HL-60 (cell line): Measurements from ENCODE around the gene DCN.

ENCODE experiments used
- DNase-seq, 2 experiments: peaks; one replicate each; pipeline ENCODE4 v3.0.0-alpha.2; 2010 to 2020; ENCODE audit warnings: low read depth in 1 of 2, low spot score in 1 of 2
- H3K27ac ChIP-seq: fragments of 250-450 bp; sonication (Bioruptor Pico); replicated peaks from 2 replicates; pipeline ENCODE4 v1.5.1; 2020; ENCODE audit warnings: mild to moderate bottlenecking, moderate library complexity
- H3K27me3 ChIP-seq: fragments of 250-450 bp; sonication (Bioruptor Pico); 2 replicates; pipeline ENCODE4 v1.5.1; 2021; ENCODE audit warnings: mild to moderate bottlenecking, moderate library complexity; ENCODE audit not compliant: insufficient read depth, poor library complexity, severe bottlenecking
- H3K4me3 ChIP-seq: replicated peaks from 2 replicates; pipeline ENCODE4 v1.5.1; 2011; ENCODE audit warnings: mild to moderate bottlenecking, control low read depth, low read length; ENCODE audit not compliant: insufficient read depth
- GABPA ChIP-seq: IDR thresholded peaks from 2 replicates; pipeline ENCODE4 v1.6.1; 2012; ENCODE audit warnings: low read depth
- POLR2AphosphoS5 ChIP-seq: IDR thresholded peaks from 2 replicates; pipeline ENCODE4 v1.6.1; 2012; ENCODE audit warnings: low read depth
- SPI1 ChIP-seq: IDR thresholded peaks from 2 replicates; pipeline ENCODE4 v1.6.1; 2012; ENCODE audit warnings: low read depth, mild to moderate bottlenecking, borderline replicate concordance
- TF ChIP-seq, protein P1 (sequence below): IDR thresholded peaks from 2 replicates; pipeline ENCODE4 v1.6.1; 2012; ENCODE audit warnings: low read depth; ENCODE audit not compliant: insufficient replicate concordance
- TF ChIP-seq, protein P2 (sequence below): IDR thresholded peaks from one replicate; pipeline ENCODE4 v1.5.1; 2011; ENCODE audit warnings: low read length, control low read depth, inconsistent platforms; ENCODE audit not compliant: insufficient read depth

The DCN gene

GRCh38 chr12:91123236-91123916, 59.2 kb downstream of the DCN start:
- Histone ChIP-seq H3K27me3 (peaks cover 2% of the 10 kb centered on the region), H3K27ac (no peak overlapping the region), H3K4me3 (no peak overlapping the region)
- no peak for DNase-seq
- TF ChIP-seq GABPA: no peak

DNA sequence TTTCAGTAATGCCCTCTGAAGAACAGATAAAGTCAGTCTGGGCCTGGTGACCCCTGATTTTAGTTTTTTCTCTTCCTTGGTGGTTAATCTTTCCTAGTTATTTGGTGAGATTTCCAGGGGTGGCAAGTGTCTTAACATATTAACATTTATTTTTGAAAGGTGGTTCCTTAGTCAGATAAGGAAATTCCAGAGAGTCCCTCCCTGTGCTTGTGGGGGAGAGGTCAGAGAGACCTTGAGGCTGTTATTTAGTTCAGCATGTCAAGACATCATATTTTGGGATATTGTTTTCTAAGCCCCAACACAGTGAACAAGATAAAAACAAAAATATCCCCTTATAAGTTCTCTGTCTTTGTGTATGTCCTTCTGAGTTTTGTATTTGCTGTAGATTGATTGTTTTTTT, 61.8 kb downstream of the DCN start:
- Histone ChIP-seq H3K27ac (no peak overlapping the region), H3K4me3 (no peak overlapping the region), H3K27me3 (no peaks in the 10 kb centered on the region)
- no peak for TF ChIP-seq GABPA
- TF ChIP-seq, protein P1, sequence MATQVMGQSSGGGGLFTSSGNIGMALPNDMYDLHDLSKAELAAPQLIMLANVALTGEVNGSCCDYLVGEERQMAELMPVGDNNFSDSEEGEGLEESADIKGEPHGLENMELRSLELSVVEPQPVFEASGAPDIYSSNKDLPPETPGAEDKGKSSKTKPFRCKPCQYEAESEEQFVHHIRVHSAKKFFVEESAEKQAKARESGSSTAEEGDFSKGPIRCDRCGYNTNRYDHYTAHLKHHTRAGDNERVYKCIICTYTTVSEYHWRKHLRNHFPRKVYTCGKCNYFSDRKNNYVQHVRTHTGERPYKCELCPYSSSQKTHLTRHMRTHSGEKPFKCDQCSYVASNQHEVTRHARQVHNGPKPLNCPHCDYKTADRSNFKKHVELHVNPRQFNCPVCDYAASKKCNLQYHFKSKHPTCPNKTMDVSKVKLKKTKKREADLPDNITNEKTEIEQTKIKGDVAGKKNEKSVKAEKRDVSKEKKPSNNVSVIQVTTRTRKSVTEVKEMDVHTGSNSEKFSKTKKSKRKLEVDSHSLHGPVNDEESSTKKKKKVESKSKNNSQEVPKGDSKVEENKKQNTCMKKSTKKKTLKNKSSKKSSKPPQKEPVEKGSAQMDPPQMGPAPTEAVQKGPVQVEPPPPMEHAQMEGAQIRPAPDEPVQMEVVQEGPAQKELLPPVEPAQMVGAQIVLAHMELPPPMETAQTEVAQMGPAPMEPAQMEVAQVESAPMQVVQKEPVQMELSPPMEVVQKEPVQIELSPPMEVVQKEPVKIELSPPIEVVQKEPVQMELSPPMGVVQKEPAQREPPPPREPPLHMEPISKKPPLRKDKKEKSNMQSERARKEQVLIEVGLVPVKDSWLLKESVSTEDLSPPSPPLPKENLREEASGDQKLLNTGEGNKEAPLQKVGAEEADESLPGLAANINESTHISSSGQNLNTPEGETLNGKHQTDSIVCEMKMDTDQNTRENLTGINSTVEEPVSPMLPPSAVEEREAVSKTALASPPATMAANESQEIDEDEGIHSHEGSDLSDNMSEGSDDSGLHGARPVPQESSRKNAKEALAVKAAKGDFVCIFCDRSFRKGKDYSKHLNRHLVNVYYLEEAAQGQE: no peak
- TF ChIP-seq SPI1: no peak
- TF ChIP-seq, protein P2, sequence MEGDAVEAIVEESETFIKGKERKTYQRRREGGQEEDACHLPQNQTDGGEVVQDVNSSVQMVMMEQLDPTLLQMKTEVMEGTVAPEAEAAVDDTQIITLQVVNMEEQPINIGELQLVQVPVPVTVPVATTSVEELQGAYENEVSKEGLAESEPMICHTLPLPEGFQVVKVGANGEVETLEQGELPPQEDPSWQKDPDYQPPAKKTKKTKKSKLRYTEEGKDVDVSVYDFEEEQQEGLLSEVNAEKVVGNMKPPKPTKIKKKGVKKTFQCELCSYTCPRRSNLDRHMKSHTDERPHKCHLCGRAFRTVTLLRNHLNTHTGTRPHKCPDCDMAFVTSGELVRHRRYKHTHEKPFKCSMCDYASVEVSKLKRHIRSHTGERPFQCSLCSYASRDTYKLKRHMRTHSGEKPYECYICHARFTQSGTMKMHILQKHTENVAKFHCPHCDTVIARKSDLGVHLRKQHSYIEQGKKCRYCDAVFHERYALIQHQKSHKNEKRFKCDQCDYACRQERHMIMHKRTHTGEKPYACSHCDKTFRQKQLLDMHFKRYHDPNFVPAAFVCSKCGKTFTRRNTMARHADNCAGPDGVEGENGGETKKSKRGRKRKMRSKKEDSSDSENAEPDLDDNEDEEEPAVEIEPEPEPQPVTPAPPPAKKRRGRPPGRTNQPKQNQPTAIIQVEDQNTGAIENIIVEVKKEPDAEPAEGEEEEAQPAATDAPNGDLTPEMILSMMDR: no peak
- TF ChIP-seq POLR2AphosphoS5: no peak
- DNase-seq: no peak

DNA sequence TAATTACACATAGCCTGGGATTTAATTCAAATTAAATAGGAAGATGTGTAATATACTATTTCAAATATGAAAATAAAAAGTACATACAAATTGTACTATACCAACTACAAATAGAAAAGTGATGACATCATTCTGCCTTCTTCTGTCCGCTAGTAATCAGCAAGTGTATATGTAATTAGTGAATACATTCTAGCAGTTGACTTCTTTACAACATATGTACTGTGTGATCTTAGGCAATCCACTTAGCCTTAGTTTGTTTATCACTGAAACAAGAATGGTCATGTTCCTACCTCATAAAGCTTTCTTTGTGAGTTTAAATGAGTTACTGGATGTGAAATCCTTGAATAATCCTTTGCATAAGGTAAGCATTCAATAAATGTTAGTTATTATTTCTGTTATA, 63.5 kb downstream of the DCN start:
- TF ChIP-seq GABPA (no peak), POLR2AphosphoS5 (no peak), SPI1 (no peak)
- TF ChIP-seq, protein P2: no peak
- TF ChIP-seq, protein P1: no peak
- H3K27ac ChIP-seq: no peak overlapping the region
- no peaks in the 10 kb centered on the region for H3K27me3 ChIP-seq
- no peak overlapping the region for H3K4me3 ChIP-seq
- no peak for DNase-seq

DNA sequence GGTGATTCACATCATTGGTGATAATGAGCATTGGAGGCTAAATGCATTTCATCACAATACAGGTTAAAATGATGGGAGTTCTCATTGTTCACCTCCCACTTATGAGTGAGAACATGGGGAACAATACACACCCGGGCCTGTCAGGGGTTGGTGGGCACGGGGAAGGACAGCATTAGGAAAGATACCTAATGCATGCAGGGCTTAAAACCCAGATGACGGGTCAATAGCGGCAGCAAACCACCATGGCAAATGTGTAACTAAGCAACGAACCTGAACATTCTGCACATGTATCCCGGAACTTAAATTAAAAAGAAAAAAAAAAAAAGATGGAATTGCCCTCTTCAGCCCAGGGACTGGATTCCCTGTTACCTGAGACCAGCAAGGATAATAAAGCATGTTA, 69.0 kb downstream of the DCN start:
- TF ChIP-seq, protein P1: no peak
- TF ChIP-seq GABPA (no peak), POLR2AphosphoS5 (no peak), SPI1 (no peak)
- TF ChIP-seq, protein P2: no peak
- no peak for DNase-seq

More for the DNA sequence above, 69.0 kb downstream of the DCN start:
- Histone ChIP-seq H3K4me3 (no peak overlapping the region), H3K27ac (no peak overlapping the region), H3K27me3 (no peaks in the 10 kb centered on the region)
